GM11168 (cell line): ENCODE results near the gene GPR17.

Source experiments
- in situ Hi-C: fragments of 300-500 bp; cut with MboI; formaldehyde crosslinking; loops from one replicate; pipeline ENCODE4 v1.12.0; 2022; ENCODE audit warnings: low sequenced_read_pairs; ENCODE audit not compliant: unreplicated experiment

The GPR17 gene

GRCh38 chr2:127664065-127664894, 18.3 kb downstream of the GPR17 start:
- in situ Hi-C loops, result no loop called here

GRCh38 chr2:127664895-127665225, 18.9 kb downstream of the GPR17 start:
- in situ Hi-C loops, result no loop called here

- in situ Hi-C loops, result no loop called here
These were observed 19.4 kb downstream of the GPR17 start for GRCh38 chr2:127665267-127665893.

GRCh38 chr2:127669056-127669455, 23.1 kb downstream of the GPR17 start:
- in situ Hi-C loops, result no loop called here

- in situ Hi-C loops, result no loop called here
These were observed 24.4 kb downstream of the GPR17 start for GRCh38 chr2:127670055-127670956.

GRCh38 chr2:127670957-127671290, 25.0 kb downstream of the GPR17 start:
- in situ Hi-C loops, result no loop called here

GRCh38 chr2:127671557-127672302, 25.8 kb downstream of the GPR17 start:
- in situ Hi-C loops, result no loop called here

- in situ Hi-C loops, result no loop called here
These were observed 26.6 kb downstream of the GPR17 start for GRCh38 chr2:127672341-127673224.

GRCh38 chr2:127673291-127674069, 27.5 kb downstream of the GPR17 start:
- in situ Hi-C loops, result no loop called here

GRCh38 chr2:127674241-127675209, 28.6 kb downstream of the GPR17 start:
- in situ Hi-C loops, result no loop called here

- in situ Hi-C loops, result no loop called here
These were observed 29.6 kb downstream of the GPR17 start, which contains the start of gene LIMS2 for GRCh38 chr2:127675331-127676261. Gene LIMS2, minus strand, starts transcription at chr2:127675530. Its CDS starts 506 bp downstream, at chr2:127675024.

GRCh38 chr2:127676906-127677305, 31.0 kb downstream of the GPR17 start:
- in situ Hi-C loops, result no loop called here

GRCh38 chr2:127678531-127678930, 32.6 kb downstream of the GPR17 start:
- in situ Hi-C loops, result no loop called here

GRCh38 chr2:127678991-127679390, 33.0 kb downstream of the GPR17 start:
- in situ Hi-C loops, result no loop called here

GRCh38 chr2:127679680-127680361, 33.9 kb downstream of the GPR17 start:
- in situ Hi-C loops, result no loop called here
